ENCODE measurements around the gene TST. TPM values are rescaled to one million over a fixed set of nuclear protein-coding genes. Genes with fewer than 3 reads are reported as not detected.

Gene TST
- total RNA-seq, 4 donors from 2014 or later: 47.9 to 114 (median 62.5) TPM

- DNase-seq (ENCODE audit: low spot score in 2 of 2): no peak
- TF ChIP-seq POLR2A (IDR thresholded peaks at IDR 0.05): no peak
- TF ChIP-seq CTCF (IDR thresholded peaks at IDR 0.05): no peak
- intact Hi-C loops (cut with DNase I; ENCODE audit: low total_unique reads): no loop called here
- 80 to 89% methylated on average over 4 of the region's 4 CpGs for WGBS, 2 donors
- no peak overlapping the region for H3K4me3 ChIP-seq (ENCODE audit: low read depth, poor library complexity, severe bottlenecking)
Measured at GRCh38 chr22:37015587-37015878, 3.7 kb downstream of the TST start.

GRCh38 chr22:37014835-37015586, 4.2 kb downstream of the TST start:
- TF ChIP-seq POLR2A (IDR thresholded peaks at IDR 0.05) (no peak), CTCF (IDR thresholded peaks at IDR 0.05) (no peak)
- no peak for DNase-seq (ENCODE audit: low spot score in 2 of 2)
- 73 to 74% methylated on average over 12 of the region's 12 CpGs for WGBS, 2 donors
- no peak overlapping the region for H3K4me3 ChIP-seq (ENCODE audit: low read depth, poor library complexity, severe bottlenecking)
- intact Hi-C loops (cut with DNase I; ENCODE audit: low total_unique reads): no loop called here

- WGBS, 2 donors: 86 to 88% methylated on average over 4 of the region's 4 CpGs
- intact Hi-C loops (cut with DNase I; ENCODE audit: low total_unique reads): no loop called here
- no peak overlapping the region for H3K4me3 ChIP-seq (ENCODE audit: low read depth, poor library complexity, severe bottlenecking)
- TF ChIP-seq CTCF (IDR thresholded peaks at IDR 0.05) (no peak), POLR2A (IDR thresholded peaks at IDR 0.05) (no peak)
- no peak for DNase-seq (ENCODE audit: low spot score in 2 of 2)
Measured at GRCh38 chr22:37014415-37014806, 4.8 kb downstream of the TST start.

GRCh38 chr22:37012956-37013355, 6.3 kb downstream of the TST start:
- intact Hi-C loops (cut with DNase I; ENCODE audit: low total_unique reads): no loop called here
- DNase-seq (ENCODE audit: low spot score in 2 of 2): no peak
- TF ChIP-seq POLR2A (IDR thresholded peaks at IDR 0.05): no peak
- TF ChIP-seq CTCF (IDR thresholded peaks at IDR 0.05): no peak
- 75 to 86% methylated on average over 10 of the region's 10 CpGs for WGBS, 2 donors
- H3K4me3 ChIP-seq (ENCODE audit: low read depth, poor library complexity, severe bottlenecking): no peak overlapping the region

GRCh38 chr22:37012262-37012904, 6.9 kb downstream of the TST start:
- 75 to 82% methylated on average over 8 to 9 of the region's 9 CpGs for WGBS, 2 donors
- no peak overlapping the region for H3K4me3 ChIP-seq (ENCODE audit: low read depth, poor library complexity, severe bottlenecking)

More at GRCh38 chr22:37012262-37012904, 6.9 kb downstream of the TST start:
- DNase-seq (ENCODE audit: low spot score in 2 of 2): no peak
- intact Hi-C loops (cut with DNase I; ENCODE audit: low total_unique reads): no loop called here
- TF ChIP-seq CTCF (IDR thresholded peaks at IDR 0.05) (no peak), POLR2A (IDR thresholded peaks at IDR 0.05) (no peak)
